NCI-H128 (cell line): Measurements from ENCODE around the gene HOXC10.
A peak's percentile ranks its signal among the peaks of the same experiment; 100 is the strongest.

ENCODE experiments used
- DNase-seq: peaks from one replicate; lab custom pipeline; 2025; ENCODE audit not compliant: unreplicated experiment; lab: John Stamatoyannopoulos, UW

The HOXC10 gene

DNA sequence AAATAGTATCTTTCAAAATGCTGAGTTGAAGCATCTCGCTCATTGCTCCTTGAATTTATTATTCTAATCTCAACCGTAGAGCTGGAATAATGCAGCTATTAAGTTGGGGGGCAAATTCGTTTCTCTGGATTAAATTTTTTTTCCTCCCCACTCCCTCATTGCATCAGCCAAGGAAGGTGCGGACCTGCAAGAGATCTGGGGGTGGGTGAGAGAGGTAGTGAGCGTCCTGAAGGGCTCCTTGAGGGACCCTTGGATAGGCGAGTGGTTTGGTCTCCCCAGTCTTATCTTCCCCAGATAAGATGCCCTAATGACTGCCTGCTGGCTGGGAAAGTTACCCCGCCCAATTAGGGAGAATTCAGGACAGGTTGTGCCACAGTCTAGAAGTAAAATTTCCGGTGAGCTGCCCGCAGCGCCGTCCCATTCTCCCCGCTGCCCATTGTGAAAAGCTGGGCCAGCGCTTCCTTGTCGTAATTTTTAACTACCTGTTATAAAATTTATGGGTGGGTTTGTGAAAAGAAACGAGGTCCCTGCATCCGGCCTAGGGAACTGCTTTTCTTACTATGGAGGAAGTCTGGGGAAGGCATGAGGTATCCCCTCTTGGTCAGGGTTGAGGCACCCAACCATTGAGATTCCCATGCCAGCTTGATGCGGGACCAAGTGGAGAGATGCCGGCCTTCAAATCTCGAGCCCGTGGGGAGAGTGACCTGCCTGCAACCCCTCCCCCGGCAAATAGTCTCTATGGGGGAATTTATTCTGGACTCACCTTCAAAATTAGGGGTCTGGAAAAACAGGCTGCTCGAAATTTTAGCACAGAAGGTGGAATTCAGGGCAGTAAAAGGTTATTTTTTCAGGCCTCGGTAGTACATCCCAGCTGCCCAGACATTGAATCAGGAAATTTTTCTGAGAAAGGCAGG is 30.3 kb downstream of the HOXC10 start:
- no peak for DNase-seq

DNA sequence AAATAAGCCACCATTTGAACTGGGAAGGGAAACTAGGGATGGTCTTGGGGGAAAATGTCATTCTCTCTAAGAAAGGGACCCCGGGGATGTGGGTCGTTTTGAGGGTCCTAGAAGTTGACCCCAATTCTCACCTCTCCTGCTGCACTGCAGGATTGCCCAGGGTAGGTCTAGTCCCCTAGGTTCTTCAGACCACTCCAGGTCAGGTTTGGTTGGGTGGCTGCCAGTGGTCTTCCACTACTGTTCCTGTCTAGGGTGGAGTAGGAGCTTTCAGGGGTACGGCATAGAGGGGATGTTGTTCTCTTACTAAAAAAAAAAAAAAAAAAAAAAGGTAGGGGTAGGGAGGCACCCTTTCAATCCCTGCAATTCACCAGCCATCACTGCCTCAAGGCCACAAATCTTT is 31.1 kb downstream of the HOXC10 start:
- DNase-seq: no peak

DNA sequence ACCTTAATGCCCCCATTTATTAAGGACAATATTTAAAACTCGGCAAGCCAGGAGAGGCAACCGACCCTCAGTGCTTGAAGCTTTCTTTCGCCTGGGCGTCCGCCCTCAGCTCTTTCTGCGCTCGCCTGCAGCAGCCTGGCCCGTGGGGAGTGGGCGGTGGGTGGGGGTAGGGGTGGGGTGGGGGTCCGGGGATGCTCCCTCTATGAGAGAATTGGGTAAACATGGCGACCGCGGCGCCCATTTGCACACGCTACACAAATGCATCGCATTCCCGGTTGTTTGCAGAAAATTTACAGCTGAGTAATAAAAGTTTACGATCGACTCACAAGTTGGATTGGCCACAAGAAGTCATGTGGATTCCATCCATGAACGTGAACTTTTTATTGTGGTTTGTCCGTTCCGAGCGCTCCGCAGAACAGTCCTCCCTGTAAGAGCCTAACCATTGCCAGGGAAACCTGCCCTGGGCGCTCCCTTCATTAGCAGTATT is 31.6 kb downstream of the HOXC10 start:
- DNase-seq: no peak

DNA sequence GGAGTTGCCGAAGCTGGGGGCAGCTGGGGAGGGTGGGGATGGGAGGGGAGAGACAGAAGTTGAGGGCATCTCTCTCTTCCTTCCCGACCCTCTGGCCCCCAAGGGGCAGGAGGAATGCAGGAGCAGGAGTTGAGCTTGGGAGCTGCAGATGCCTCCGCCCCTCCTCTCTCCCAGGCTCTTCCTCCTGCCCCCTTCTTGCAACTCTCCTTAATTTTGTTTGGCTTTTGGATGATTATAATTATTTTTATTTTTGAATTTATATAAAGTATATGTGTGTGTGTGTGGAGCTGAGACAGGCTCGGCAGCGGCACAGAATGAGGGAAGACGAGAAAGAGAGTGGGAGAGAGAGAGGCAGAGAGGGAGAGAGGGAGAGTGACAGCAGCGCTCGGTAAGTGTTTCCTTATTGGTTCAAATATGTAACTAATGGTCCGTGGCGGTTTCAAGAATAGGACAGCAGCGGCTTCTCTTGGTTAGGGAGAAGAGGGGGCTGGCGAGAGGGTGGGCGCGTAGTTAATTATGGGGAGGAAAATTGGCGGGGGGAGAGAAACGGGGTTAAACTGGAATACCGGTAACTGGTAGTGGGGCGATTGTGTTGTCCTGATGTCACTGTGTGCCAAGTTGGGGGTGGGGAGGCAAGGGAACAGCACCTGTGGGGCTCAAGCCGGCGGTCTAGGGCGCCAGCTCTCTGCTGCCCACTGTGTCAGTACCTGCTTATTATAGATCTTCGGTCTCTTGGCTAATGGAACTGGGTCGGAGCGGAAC is 32.3 kb downstream of the HOXC10 start:
- no peak for DNase-seq

DNA sequence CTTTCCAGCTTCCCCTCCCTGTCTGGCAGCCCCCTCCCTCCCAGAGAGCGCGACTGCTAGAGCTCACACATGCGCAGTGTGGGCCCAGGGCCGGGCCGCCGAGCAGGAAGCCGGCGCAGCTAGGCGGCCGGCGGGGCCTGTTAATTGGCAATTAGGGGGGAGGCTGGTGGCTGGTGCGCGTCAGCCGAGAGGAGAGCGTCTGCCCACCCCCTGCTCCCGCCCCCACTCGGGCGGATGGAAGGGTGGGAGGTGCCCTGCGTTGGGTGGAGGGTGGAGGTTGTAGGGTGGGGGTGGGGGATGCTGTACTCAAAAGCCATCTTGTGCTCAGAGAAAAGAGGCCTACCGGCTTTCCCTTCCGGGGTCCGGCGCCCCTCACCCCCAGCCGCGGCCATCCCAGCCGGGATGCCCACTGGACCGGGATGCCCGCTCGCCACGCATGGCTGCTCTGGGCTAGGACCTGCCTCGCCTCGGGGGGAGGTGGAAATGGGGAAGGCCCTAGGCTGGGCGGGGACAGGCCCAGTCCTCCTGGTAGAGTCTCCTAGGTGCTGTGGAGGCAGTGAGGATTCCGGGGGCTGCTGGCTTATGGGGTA is 33.0 kb downstream of the HOXC10 start:
- peak; percentile 50 for DNase-seq

DNA sequence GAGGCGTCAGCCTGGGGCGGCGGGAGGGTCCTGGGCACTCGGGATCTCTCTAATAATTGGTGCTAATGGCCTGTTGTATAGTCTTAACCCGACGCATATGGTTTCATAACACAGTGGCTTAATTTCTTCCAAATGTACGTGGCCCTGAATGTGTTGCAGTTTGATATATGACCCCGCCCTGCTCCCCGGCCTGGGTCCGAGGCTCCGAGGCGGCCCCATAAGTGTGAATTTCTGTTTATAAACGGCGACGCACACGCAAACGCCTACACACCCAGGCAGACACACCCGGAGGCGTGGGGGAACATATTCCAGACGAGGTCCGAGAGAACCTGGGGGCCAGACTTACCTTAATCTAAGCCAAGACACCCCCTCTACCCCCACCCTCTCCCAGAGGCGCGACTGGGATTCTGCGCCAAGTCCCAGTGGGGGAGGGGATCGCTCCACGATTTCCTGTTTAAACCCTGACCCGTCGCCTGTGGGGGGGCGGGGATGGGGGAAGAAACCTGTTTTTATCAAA is 33.6 kb downstream of the HOXC10 start:
- no peak for DNase-seq

DNA sequence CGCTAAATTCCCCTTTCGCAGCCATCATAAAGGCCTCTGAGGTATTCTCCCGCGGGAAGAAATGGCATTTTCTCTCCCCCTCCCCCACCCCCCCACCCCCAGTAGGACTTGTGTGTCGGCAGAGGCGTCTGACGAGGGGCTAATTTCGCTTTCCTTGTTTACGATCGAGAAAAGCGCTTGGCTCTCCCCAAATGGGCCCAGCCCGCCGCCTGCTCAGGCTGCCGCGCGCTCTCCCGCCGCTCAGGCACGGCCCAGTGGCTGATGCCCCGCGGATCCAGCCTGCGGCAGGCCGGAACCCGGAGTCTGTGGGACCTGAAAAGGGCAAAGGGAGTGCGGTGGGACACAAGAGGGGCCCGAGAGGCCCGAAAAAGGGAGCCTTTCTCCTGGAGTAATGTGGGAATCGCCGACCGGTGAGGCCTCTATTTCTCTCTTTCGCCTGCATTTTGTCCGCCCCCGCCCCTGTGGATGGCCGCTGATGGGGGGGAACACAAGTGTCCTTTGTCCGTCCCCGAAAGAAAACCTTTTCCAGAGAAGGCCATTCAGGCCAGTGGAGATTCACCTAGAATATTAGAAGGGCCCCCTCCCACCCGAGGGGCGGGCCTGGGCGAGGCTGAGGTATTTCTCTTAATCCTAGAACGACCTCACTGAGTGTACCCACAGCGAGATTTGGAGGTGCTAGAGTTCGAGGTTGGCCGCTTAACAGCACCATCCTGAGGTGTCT is 34.3 kb downstream of the HOXC10 start:
- no peak for DNase-seq

DNA sequence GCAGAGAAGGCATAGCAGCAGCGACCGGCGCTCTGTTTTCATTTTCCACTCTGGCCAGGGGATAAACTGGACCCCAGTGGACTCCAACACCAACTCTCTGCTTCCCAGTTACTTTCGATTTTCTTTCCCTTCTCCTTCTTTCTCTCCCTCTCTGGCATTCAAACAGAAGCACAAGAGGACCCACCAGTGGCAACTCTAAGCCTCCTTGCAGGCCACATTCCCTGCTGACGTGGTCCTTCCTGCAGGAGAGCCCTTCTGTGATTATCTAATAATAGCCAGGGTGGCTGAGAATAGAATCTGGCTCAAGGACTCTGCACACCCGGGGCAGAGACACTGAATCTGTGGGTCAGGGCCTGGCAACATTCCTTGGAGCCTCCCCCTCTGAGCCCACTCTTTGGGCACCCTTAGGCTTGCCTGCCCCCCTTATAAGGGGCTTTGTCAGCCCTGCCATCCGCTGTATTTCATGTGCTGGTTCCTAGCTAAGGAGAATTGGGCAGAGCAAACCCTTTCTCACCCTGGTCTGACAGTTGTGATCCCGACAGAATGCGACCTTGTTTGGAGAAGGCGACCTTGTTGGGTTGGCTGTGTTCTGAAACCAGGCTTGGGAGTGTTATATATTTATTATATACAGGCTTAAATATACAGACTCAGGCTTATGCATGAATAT is 35.1 kb downstream of the HOXC10 start:
- DNase-seq: no peak

DNA sequence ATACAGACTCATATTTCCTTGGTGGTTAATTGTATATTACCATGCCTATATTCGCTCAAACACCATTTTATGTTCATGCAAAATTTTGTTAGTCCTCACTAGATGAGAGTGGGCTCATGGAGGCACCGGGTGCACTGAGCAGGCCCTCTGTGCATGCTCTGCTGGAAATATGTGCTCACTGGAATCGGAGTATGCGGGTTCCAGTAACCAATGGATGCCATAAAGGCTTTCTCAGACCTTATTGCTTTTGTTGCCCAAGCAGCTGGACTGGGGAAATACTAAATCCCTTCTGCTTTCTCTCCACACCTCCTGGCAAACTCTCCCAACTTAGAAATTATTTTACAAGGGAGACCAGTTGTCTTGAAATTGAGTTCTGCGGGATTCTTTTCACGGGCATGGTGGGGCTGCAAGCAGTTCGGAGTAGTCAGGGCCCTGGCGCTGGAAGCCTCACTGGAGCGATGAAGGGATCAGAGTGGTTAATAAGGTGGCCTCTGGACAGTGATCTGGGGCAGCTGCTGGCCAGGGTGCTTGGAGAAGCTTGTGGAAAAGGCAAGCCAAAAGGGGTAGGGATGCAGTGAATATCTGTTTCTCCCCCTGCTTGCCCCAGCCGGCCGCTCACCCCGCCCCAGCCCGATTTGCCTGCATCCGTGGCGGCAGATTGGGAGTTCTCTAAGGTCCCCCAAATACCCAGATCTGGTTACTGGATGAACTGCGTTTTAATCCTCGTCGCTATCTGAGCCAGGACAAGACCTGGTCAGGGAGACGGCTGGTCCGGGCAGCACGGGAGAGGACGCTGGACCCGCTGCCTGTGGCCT is 35.9 kb downstream of the HOXC10 start:
- no peak for DNase-seq

DNA sequence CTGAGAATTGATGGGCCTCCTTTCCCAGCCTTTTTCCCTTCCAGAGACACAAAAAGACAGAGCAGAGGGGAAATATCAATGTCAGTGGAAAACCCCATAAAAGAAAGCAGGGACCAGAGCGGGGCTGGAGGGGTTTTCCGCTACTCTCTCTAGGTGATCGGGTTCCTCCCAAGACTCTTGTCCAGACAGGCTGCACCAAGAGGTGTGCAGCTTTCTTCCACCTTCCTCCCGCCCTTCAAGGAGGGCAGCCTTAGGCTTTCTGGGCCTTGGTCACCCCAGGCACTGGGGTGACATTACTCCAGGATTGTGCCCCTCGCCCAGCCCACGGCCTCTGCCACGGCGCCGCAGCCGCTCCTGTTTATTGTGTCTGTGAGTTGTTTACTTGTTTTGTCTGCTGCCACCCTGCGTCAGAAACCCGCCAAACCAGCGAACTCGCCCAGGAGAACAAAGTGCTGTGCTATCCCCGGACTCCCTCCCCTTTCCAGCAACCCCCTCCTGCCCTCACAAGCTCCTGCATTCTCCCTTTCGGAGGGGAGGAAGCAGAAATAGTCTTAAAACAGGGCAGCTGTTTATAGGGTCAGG is 36.6 kb downstream of the HOXC10 start:
- no peak for DNase-seq

DNA sequence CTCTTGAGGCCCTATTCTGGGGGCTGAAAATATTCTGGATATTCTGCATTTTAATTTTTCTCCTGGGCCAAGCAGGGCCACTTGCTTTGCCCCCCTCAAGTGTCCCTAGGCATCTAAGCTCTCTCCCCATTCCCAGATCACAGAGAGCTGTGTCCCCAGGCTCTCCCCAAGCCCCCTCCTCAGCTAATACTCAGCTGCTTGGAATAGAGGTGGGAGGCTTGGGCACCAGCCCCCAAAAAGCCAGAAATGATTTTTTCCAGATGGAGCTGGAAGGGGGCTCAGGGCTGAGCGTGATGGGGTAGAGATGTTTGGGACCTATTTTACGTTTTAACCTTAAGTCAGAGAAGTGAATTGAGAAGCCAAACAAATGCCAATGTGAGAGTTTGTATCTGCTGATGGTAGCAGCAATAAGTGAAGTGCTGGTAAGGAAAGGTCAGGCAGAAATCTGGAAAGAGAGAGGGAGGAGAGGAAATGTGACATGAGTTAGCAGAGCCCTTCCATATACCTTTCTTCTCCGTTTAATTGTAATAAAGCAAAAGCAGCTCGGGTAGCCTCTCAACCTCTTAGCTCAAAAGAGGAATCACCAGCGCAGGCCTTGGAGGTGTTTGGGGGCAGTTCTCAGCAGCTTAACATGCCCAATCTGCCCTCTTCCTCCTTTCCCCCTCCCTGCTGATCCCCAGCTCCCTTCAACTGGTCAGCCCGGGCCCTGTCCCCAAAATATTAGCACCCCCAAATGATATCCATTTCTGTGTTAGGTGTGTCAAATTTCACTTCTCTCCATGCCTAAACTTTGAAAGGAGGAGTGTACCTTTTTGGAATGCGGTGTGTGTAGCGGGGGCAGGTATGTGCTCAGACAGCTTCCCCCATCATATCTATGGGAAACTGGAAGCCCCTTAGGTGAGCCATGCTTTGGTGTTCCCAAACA is 38.3 kb downstream of the HOXC10 start:
- DNase-seq: no peak

DNA sequence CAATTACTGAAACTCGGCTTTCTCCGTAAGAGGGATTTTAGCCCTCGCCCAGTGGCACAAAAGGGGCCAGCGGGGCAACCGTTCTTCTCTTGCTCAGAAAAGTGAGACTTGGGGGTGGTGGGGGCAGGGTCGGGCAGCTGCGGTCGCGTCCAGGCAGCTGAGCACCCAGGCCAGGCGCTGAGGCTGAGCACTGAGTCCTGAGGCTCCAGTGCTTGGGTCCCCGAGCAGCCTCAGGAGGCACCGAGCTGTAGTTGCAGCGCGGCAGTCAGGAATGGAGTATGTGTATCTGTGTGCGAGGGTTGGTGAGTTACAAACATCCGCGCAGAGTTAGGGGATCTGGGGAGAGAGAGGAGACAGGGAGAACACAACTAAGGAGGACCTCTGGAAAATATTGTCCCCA is 39.2 kb downstream of the HOXC10 start:
- DNase-seq: no peak

DNA sequence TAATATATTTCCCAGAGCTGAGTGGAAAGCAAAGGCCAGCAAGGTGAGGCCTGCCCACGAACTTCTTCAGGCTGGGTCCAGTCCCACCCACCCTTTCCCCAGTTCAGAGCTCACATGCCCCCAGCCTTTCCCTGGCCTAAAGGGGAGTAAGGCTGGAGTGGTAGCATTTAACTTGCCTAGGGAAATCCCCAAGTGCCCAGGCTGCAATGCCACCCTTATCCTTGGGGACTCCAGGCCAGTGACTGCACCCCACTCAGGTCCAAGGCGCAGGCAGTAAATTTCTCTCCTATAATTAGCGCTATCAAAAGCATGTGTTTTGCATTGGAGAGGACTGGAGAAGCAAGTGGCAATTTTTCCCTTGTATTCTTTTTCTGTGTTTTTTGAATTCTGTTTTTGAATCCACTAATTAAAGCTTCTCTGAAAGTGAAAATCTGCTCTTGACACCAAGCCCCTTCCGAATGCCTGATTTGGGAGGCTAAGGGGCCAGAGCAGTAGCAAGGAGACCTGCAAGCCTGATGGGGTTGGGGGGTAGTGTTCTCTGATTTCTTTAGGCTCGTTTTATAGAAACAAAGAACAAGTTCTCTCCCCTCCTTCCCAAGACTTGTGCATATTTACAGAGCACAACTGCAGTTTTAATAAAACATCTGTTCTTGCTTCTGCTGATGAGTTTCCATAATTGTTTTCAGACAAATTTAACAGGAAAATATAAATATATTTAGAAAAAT is 39.8 kb downstream of the HOXC10 start:
- DNase-seq: no peak

DNA sequence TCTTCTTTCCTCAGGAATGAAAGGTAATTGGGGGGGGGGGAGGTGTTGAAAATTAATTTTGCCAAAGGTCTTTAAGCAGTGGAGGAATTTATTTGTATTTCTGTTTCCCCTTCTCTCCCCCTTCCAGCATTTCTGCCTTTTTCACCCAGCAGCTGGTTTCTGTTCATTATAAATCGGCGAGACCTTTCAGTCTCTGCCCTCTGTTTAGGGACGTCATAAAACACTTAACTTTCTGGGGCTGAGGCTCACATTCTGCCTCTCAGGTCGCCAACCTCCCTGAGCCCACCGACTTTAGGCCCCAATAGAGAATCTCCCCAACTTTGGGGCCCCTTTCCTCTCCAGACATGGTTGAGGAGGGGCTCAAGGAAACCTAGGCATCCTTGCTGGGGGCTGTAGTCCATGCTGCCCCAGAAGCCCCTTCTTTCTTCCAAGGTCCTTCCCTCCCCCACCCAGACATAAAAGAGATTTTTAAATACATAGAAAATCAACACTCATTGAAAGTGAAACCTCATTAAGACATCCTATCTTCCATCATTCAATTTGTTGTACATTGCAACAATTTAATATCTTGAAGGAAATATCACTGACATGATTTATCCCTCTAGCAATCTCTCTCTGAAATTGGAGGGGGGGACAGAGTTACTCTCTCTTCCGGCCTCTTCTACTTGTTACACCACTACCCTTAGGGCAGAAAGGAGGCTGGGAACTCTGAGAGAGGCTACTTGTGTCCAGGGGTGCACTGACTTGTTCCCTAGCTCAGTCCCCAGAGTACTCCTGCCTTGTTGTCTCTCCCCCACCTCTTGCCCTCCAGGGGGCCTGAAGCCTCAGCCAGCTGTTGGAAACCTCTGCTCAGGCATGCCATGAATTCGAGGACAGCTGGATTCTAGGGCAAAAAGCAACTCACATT is 40.8 kb downstream of the HOXC10 start:
- DNase-seq: no peak

DNA sequence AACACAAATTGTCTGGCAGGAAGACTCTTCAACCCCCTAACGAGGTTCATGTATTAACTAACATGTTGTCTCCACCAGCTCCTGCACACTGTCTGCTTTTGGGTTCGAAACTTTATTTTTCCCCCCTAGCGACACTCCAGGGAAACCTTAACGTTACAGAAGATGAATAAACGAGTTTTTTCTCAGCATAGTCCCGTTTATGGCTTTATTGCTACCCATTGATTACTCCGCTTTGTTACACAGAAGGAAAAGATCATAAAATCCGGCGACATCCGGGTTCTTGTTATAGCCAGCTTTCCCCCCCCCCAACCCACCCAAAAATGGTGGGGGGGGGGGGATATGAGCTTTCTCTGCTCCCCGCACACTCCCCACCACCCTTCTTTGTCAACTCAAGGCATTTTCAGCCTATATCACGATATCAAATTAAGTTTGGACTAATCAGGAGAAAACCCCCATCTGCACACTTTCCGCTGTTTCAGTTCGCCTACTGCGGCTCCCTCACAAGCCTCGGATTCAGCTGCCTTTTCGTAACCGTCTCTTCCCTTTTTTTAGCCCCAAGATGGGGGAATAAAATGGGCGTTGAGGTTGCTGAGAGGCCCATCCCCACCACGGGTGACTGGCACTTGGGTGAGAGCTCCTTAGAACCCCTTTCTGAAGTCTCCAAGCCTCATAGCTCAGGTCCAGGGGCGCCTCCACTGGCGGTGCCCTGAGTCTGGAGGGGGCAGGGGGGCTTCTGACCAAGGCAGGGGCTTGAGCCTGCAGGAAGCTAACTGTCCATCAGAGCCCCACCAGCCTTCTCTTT is 41.9 kb downstream of the HOXC10 start:
- no peak for DNase-seq

DNA sequence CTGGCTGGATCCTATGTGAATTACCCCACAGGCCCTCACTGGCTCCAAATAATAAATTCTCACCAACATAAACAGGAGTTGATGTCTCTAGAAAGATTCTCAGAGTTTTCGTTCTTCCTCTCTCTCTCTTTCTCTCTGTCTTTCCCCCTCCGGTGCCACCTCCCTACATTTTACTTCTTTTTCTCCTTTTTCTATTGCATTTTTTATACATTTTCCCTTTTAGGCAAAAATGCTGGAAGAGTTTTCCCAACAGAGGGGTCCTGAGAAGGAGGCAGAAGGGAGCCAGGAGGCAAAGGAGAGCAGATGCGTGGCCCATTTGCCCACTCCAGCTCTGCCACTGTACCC is 42.5 kb downstream of the HOXC10 start:
- DNase-seq: no peak
